GM12892 (cell line): ENCODE results near the gene VWA7.

Experiments used
- POLR2AphosphoS5 ChIP-seq: IDR thresholded peaks from 2 replicates; pipeline ENCODE4 v1.6.1; 2011; ENCODE audit warnings: low read depth, low read length, control low read depth
- TAF1 ChIP-seq: IDR thresholded peaks from 2 replicates; pipeline ENCODE4 v1.6.1; 2011; ENCODE audit warnings: low read depth, mild to moderate bottlenecking, control low read depth, low read length, borderline replicate concordance

DNA sequence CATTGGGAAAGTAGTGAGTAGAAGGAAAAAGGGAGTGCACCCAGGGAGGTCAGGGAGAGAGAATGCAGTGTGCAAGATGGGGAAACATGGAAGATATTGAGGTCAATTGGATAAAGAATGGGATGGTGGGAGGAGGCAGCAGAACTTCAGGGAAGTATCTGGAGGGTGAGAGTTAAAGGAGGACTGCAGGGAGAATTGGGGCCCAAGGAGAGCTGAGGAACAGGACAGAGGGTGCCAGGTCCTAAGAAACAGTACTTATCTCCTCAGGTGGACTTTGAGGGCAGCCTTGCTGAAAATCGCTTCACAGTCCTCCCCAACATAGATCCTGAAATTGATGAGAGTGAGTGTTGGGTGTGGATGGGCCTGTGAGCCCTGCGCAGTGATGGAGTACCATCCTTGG, 18.8 kb downstream of the VWA7 start:
- TF ChIP-seq POLR2AphosphoS5, result no peak
- no peak for TF ChIP-seq TAF1
